ENCODE measurements around the gene CX3CL1. TPM values are rescaled to one million over a fixed set of nuclear protein-coding genes. Genes with fewer than 3 reads are reported as not detected.

The CX3CL1 gene
- total RNA-seq, 4 donors from 2014 or later, result 1.7 to 13.5 (median 1.8) TPM; not detected in 1

DNA sequence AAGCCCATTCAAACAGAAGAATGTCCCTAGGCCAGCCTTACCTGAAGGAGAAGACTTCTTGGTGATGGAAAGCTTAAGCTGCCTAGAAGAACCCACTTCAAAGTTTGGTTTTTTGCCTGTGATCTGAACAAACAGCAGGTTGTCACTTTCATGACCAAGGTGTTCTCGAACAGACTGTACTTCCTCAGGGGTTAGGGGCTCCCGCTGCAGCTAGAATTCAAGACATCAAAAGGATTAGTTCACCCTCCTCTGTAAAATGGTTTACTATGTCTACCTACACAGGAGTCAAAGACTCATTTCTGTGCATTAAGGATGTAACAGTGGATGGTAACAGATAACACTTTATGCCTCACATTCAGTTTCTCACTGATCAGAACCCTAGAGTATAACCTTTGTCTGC lies 61.7 kb downstream of the CX3CL1 start:
- H3K27me3 ChIP-seq, result no peaks in the 10 kb centered on the region
- no peaks in the 10 kb centered on the region for H3K4me1 ChIP-seq
- intact Hi-C loops (cut with DNase I; ENCODE audit: low total_unique reads) (no loop called here), in situ Hi-C loops (cut with MboI; ENCODE audit: low pct_ligation_motif_present in 1 of 4, low pct_unique_long_range_greater_than_20kb in 1 of 4, low sequenced_read_pairs in 3 of 4) (no loop called here)
- DNase-seq, result no peak
- no peaks in the 10 kb centered on the region for H3K9me3 ChIP-seq
- 92% methylated on average over 2 of the region's 2 CpGs for WGBS, 2 donors (ENCODE audit: low coverage in 1 of 2)
- no peak overlapping the region for H3K27ac ChIP-seq
- TF ChIP-seq EP300 (IDR thresholded peaks at IDR 0.05; ENCODE audit: low read depth), result no peak
- no peak for TF ChIP-seq POLR2A (IDR thresholded peaks at IDR 0.05)
- no peak for TF ChIP-seq POLR2AphosphoS5 (IDR thresholded peaks at IDR 0.05)
- no peak for TF ChIP-seq CTCF (IDR thresholded peaks at IDR 0.05)
- H3K4me3 ChIP-seq, result no peak overlapping the region
- H3K36me3 ChIP-seq, result peaks cover 0 to 71% (median 39%) of the 10 kb centered on the region in 4 donors

Small RNA genes lying within 50 kb of the gene (small RNA-seq; reads per million reads assigned to genes)
- gene AC108081.1, result 0 reads per million in 4 donors

Other genes with a start within 250 kb of the CX3CL1 start
- 100 to 1,000 TPM in 3 of 4 donors, 10 to 100 TPM in 1; 95.7 to 185 (median 120) TPM for gene PSME3IP1, start 186.5 kb upstream of the CX3CL1 start, total RNA-seq
- gene RSPRY1, start 186.2 kb upstream of the CX3CL1 start, total RNA-seq, result 10 to 100 TPM; 17.1 to 58.4 (median 44.5) TPM
- 10 to 100 TPM; 10.3 to 39.6 (median 36.5) TPM for gene ARL2BP, start 127.2 kb upstream of the CX3CL1 start, total RNA-seq
- 10 to 100 TPM in 2 of 4 donors, 1 to 10 TPM in 2; 4.4 to 13.5 (median 9.6) TPM for gene PLLP, start 87.8 kb upstream of the CX3CL1 start, total RNA-seq
- under 1 TPM in 1 of 4 donors, not detected in 3; 0.64 TPM for gene CCL22, start 13.7 kb upstream of the CX3CL1 start, total RNA-seq
- gene CCL17, start 32.3 kb downstream of the CX3CL1 start, total RNA-seq, result 1 to 10 TPM in 1 of 4 donors, not detected in 3; 1.4 TPM
- gene CIAPIN1, start 74.9 kb downstream of the CX3CL1 start, total RNA-seq, result 10 to 100 TPM; 20.9 to 48.3 (median 40.5) TPM
- 100 to 1,000 TPM; 113 to 154 (median 148) TPM for gene COQ9, start 75.0 kb downstream of the CX3CL1 start, total RNA-seq
- 100 to 1,000 TPM in 1 of 4 donors, 10 to 100 TPM in 3; 39.2 to 104 (median 72.7) TPM for gene POLR2C, start 90.2 kb downstream of the CX3CL1 start, total RNA-seq
- 100 to 1,000 TPM in 3 of 4 donors, 10 to 100 TPM in 1; 57.9 to 312 (median 143) TPM for gene DOK4, start 114.0 kb downstream of the CX3CL1 start, total RNA-seq
- gene CCDC102A, start 164.1 kb downstream of the CX3CL1 start, total RNA-seq, result 10 to 100 TPM in 1 of 4 donors, 1 to 10 TPM in 3; 2.2 to 17.7 (median 3.7) TPM
- gene ADGRG5, start 170.2 kb downstream of the CX3CL1 start, total RNA-seq, result 1 to 10 TPM in 2 of 4 donors, under 1 TPM in 1, not detected in 1; 0.41 to 1.9 (median 1.9) TPM